Fibroblast of skin of right biceps (primary cell): Measurements from ENCODE around the gene MAGEA4.

ENCODE experiments used
- DNase-seq: peaks from one replicate; pipeline ENCODE4 v3.0.0-alpha.2; 2013

MAGEA4 gene

DNA sequence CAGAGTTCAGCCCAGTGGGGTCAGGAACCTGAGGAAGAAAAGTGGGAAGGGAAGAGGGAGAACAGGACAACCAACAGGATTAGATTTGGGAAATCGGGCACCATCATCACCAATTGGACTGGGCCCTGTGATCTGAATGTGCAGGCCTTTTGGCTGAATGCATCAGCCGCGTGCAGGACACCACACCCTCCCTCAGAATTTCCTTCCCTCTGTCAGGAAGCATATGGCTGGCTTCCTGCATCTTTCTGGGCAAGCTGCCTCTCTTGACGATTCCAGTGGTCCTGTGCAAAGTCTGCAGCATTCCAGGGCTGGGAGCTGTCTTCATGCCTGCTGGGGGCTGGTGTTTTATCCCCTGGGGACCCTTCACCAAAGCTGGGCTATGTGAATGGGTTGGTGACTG lies 16.4 kb downstream of the MAGEA4 start:
- DNase-seq, result peak; percentile 1

DNA sequence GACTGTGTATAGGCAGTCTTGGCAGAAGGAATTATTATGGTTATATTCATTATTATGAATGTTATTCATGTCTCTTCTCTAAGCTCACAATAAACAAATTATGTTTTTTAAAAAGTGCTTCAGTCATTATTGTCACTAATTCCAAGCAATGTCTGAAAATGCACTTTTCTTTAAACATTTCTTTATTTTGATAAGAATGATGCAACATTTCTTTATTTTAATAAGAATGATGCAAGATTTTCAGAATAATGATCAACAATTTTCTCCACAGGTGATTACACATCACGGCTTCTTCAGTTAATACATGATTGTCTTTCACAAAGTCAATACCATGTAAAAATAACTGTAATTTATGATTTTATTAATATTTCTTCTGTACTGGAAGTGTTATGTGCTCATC lies 22.7 kb downstream of the MAGEA4 start:
- no peak for DNase-seq

DNA sequence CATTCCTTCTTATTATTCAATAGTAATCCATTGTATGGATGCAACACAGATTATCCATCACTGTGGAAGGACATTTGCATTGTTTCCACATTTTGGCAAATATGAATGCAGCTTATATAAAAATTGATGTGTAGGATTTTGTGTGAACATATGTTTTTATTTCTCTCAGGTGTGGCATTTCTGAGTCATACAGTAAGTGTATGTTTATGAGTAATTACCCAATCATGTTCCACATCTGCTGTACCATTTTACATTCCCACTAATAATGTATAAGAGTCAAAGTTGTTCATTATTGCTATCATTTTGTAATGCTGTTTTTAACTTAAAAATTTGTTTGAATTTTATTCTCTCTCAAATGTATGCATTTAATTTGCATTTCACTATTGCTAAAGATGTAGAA lies 25.5 kb downstream of the MAGEA4 start:
- no peak for DNase-seq

DNA sequence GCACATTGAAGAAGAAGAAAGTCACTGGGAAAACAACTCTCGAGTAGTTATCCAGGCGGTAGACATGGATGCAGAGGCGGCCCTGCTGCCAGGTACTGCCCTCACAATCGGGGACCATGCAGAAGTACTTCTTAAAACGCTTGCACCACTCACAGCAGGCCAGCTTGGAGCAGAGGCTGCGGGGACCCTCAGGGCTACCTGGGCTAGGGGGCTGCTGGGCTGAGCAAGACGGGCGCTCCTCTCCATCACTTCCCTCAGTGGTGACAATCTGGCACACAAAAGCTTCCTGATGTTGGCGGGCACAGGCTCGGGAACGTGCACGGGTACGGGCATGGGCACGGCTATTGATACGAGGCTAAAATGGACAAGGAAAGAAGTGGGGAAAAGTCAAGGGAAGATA lies 42.0 kb downstream of the MAGEA4 start:
- DNase-seq, result no peak

DNA sequence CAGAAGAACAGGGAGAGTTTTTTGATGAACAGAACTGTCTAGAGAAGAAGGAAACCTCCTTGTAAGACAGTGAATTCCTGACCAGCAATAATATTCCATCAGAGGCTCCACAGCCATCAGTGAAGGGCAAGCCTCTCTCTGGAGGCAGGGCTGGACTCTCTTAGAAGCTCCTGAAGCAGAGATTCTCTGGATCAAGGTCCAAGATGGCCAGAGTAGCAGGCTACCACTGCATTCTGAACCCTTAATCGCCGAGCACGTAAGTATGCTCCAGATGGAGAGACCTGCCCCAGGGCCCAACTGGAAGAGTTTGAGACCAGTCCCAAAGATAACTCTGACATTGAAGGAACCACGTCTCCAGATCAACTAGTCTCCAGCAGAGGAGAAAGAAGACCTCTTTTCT lies 45.4 kb downstream of the MAGEA4 start:
- no peak for DNase-seq

DNA sequence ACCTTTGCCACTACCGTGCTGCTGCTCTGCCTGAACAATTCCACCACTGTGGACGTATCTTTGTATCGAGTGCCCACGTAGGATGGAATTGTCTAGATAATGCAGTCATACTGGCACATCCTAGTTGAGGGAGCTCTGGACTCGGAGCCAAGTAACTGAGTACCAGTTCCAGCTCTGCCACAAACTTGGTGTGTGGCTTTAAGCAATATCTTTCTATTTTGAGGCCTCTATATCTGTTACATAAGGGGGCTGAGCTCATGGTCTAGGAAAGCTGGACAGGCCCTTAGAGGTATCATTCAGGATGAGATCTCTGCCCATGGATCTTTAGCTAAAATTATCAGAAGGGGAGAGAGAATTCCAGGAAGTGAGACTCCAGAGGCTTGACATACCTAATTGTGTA lies 49.3 kb downstream of the MAGEA4 start:
- no peak for DNase-seq

DNA sequence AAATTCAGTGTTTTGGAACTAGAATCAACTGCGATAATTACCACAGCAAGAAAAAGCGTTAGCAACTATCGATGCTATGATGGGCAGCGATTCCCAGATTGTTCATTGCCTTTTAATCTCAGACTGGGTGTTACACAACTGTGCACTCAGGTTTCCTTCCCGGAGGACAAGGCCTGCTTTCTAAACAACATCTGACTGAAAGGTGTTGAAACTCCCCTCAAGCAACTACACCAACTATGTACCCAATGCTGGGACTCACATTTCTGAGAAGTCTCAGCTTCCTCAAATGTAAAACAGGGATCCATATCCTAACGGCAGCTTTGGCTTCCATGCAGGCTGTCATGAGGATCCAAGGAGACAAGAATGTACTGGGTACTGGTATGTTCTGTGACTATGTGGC lies 53.5 kb downstream of the MAGEA4 start:
- no peak for DNase-seq

DNA sequence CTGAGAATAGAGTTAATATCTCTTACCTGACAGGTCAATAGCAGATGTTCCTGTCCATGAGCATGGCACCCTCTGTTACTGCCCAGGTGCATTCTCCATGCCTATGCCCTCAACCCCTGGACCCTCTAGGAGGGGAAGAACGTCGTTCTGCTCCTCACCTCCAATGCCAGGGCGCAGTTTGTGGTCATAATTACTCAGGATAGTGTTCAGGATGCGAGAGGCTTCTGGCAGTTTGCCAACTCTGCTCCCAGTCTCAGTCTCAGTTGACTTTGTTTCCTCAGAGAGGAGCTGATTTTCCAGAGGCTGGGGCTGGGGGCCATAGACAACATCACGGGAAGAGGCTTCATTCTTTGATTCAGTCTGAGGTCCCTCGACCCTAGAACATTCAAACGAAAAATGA lies 57.3 kb downstream of the MAGEA4 start:
- DNase-seq, result no peak

DNA sequence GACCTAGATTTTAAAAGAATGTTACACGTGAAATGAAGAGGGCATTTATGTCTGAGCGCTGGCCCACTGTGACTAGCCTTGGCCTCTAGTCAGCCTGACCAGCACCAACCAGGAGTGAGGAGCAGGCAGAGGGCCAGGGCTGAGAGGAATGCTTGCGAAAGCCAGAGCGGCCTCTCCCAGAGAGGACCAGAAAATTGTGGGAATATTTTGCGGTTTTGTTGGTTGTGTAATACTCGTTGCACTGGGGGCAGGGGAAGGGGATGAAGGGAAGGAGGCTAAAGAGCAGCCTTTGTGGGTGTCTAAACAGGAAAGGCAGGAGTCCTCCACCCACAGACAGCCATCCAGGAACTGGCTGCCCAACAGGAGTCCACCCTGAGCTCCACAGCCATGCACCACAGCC lies 58.0 kb downstream of the MAGEA4 start:
- DNase-seq, result peak; percentile 90

DNA sequence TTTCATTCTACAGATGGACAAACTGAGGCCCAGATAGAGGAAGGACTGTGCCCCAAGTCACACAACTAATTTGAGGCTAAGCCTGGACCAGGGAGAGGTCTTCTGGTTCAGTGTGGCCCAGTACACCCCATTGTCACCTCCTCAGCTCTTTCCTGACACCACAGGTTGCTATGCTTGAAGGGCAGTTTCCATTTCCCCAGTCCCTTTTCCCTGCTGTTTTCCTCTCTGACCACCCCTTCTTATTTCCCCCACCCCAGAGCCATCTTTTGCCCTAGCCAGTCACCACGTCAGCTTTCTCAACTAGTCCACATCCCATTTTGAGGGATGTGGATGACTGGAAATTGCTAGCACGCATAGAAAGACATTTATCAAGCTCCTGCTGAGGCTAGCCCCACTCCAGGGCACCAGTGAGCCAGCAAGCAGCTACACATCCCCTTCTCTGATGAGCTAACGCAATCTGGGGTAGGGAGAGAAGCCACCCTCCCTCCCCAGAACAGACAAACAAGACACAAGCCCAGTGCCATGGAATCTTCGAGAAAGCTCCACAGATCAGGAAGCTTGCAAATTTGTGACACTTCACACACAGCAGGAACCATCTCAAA lies 60.5 kb downstream of the MAGEA4 start:
- peak; percentile 28 for DNase-seq

DNA sequence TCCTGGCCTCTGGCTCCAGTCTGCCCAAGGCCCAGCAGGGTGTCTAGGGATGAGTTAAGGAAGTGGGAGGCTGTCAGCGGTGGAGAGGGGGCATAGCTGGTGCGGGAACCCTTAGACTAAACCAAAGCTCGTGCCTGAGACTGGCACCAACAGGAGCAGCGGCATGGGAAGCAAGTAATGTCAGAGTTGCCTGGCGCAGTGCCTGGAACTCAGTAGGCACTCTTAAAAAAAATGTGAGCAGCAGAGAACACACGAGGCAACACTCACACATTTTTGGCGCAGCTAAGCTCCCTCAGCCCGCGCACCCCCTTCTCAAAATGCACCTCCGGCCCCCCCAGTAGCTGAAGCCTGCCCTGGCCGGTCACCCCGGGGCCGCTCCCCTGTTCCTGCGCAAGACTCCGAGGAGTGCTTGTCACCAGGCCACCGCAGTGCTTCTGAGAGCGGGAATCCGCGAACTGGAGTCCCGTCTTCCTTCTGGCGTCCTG lies 61.2 kb downstream of the MAGEA4 start:
- DNase-seq, result peak; percentile 34
